Measurements from ENCODE around the gene CFAP119. TPM values are rescaled to one million over a fixed set of nuclear protein-coding genes. Genes with fewer than 3 reads are reported as not detected.

CFAP119 gene
- total and polyA plus RNA-seq, 2 of the 8 experiments (the other 6 are each of a cell fraction or from before 2014, with no cell fraction given): 5.6 to 6.0 TPM

DNA sequence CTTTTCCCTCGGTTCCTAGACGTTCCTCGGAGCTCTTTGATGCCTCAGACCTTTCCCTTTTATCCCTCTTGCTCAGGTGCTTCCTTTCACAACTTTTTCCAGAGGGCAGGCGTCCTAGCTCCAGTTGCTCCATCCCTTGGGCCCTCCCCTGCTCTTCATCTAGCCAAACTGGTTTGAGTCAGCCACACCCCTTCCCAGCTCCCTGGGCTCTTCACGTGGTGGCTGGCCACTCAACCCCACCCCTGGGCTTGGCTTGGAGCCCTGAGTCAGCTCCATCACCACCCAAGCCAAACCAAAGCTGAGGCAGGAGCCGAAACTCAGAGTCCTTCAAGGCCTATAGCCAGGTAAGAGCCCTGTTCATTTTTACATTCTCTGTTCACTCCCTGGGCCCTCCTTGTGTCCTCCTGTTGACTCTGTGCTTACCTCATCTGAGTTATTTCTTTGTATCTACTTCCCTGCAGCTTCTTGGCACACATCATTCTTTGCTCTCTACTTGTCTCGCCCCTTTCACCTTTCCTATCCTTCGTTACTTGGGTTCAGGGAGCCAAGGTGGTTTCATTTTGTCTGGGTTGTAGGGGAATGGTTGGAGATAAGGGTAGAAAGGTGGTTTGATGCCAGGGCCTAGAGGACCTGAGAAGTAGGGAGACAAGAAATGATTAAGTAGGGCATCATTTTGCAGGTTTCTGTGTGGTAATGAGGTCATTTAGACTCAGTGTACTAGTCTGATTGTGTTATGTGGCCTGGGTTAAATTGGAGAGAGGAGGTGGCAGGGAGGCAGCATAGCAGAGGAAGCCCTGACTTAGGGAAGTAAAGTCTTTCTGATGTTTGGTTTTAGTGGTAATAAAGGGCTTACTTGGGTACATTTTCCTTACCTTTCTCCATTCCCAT lies 21.3 kb downstream of the CFAP119 start:
- Histone ChIP-seq H4K5ac (ENCODE audit: insufficient read length, low read depth, low read length) (no peak overlapping the region), H2AFZ (ENCODE audit: low read length) (no peak overlapping the region), H2BK20ac (ENCODE audit: low read length) (no peak overlapping the region), H3K18ac (ENCODE audit: extremely low read depth, low read length) (no peak overlapping the region), H2BK12ac (ENCODE audit: low read depth, low read length) (no peak overlapping the region; the same call in 1 of the 2 replicates), H4K8ac (ENCODE audit: extremely low read depth, insufficient read depth, low read length) (no peak overlapping the region), H3K4ac (replicated peaks; ENCODE audit: insufficient read length, low read depth, low read length) (no peak overlapping the region), H3K79me1 (ENCODE audit: low read depth, low read length) (no peaks in the 10 kb centered on the region), H3K79me2 (ENCODE audit: control insufficient read depth in 1 of 2, insufficient read depth in 2 of 2, low read length in 2 of 2) (no peaks in the 10 kb centered on the region), H4K20me1 (replicated peaks in 1 of 2; ENCODE audit: control insufficient read depth in 1 of 2, insufficient read depth in 2 of 2, low read length in 2 of 2) (peaks cover 2 to 6% of the 10 kb centered on the region in 2 experiments), H2AK5ac (ENCODE audit: low read depth, low read length) (no peak overlapping the region), H3K36me3 (ENCODE audit: control insufficient read depth in 2 of 4, insufficient read depth in 4 of 4, low read length in 3 of 4) (peaks cover 13 to 45% (median 31%) of the 10 kb centered on the region in 4 experiments), H3K23me2 (ENCODE audit: low read depth, low read length) (no peaks in the 10 kb centered on the region; the same call in 1 of the 2 replicates), H3K4me3 (ENCODE audit: extremely low read depth in 1 of 4, insufficient read depth in 2 of 4, low read depth in 3 of 4, low read length in 4 of 4) (no peak overlapping the region), H3K56ac (replicated peaks; ENCODE audit: insufficient read length, low read depth, low read length) (no peak overlapping the region), H2BK5ac (ENCODE audit: low read depth, low read length) (no peak overlapping the region), H3K14ac (ENCODE audit: insufficient read length) (no peak overlapping the region), H3K4me2 (ENCODE audit: insufficient read depth in 1 of 2, low read depth in 2 of 2, low read length in 2 of 2) (0 out of 4 replicates have a peak overlapping the region, but pooled peaks have one; percentile 5 to 11), H3K23ac (ENCODE audit: insufficient read length) (no peak overlapping the region), H3K27ac (ENCODE audit: low read depth, low read length) (0 out of 2 replicates have a peak overlapping the region, but pooled peaks have one; percentile 9), H2BK120ac (replicated peaks; ENCODE audit: low read depth, low read length) (no peak overlapping the region), H2BK15ac (ENCODE audit: low read length) (no peak overlapping the region), H4K91ac (replicated peaks; ENCODE audit: insufficient read length, low read length) (no peak overlapping the region), H3K4me1 (replicated peaks in 1 of 4; ENCODE audit: control insufficient read depth in 3 of 4, insufficient read depth in 4 of 4, low read length in 3 of 4) (peaks cover 0 to 7% (median 2%) of the 10 kb centered on the region in 4 experiments; a peak in 5 of 7 replicates), H3K9me3 (ENCODE audit: insufficient read depth in 2 of 2, low read depth in 1 of 2, low read length in 1 of 2) (no peaks in the 10 kb centered on the region), H3K27me3 (replicated peaks in 1 of 4; ENCODE audit: control insufficient read depth in 3 of 4, extremely low read depth in 1 of 4, insufficient read depth in 3 of 4, low read length in 3 of 4) (no peaks in the 10 kb centered on the region; a peak in 1 of 7 replicates), H3K9ac (replicated peaks in 1 of 4; ENCODE audit: extremely low read depth in 1 of 4, low read depth in 3 of 4, low read length in 3 of 4) (peak overlapping the region in 1 of 4 experiments; percentile 0; a peak in 1 of 7 replicates)
- FAIRE-seq: no peak
- CTCF ChIA-PET (ENCODE audit: partially characterized antibody): no interaction called here
- TF ChIP-seq KDM5A (IDR thresholded peaks at IDR 0.05; ENCODE audit: low read length) (no peak), SIN3A (conservative IDR thresholded peaks at IDR 0.05 in 1 of 2, IDR thresholded peaks at IDR 0.05 in 1 of 2; ENCODE audit: low read depth in 1 of 2, low read length in 2 of 2) (0 out of 4 replicates have a peak, but pooled peaks of 1 of the 2 experiments have one; percentile 33), BCL11A (IDR thresholded peaks at IDR 0.05; ENCODE audit: low read depth in 2 of 2, low read length in 2 of 2) (no peak)
- TF ChIP-seq, protein P1, sequence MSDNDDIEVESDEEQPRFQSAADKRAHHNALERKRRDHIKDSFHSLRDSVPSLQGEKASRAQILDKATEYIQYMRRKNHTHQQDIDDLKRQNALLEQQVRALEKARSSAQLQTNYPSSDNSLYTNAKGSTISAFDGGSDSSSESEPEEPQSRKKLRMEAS (IDR thresholded peaks at IDR 0.05): peak; percentile 51
- TF ChIP-seq, protein P2, sequence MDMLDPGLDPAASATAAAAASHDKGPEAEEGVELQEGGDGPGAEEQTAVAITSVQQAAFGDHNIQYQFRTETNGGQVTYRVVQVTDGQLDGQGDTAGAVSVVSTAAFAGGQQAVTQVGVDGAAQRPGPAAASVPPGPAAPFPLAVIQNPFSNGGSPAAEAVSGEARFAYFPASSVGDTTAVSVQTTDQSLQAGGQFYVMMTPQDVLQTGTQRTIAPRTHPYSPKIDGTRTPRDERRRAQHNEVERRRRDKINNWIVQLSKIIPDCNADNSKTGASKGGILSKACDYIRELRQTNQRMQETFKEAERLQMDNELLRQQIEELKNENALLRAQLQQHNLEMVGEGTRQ (IDR thresholded peaks at IDR 0.05; ENCODE audit: low read length): 0 out of 2 replicates have a peak, but pooled peaks have one; percentile 41
- POLR2A ChIA-PET (ENCODE audit: partially characterized antibody): interaction anchor here (0.7 to 1.8 kb wide), 7 partner anchors 10 to 43 kb away, joined by 3 to 7 read pairs (median 4); no protein-coding TSS in a partner anchor
- 75% methylated on average over 8 of the region's 8 CpGs; no CpG with 5 or more reads in 1 of the 2 experiments for WGBS, 2 experiments (ENCODE audit: extremely low coverage in 1 of 2, insufficient coverage in 1 of 2, insufficient read length in 1 of 2, insufficient replicate concordance in 2 of 2, low coverage in 1 of 2, low lambda C conversion rate in 2 of 2, missing lambda C conversion rate in 1 of 2)
- DNase-seq (ENCODE audit: low read depth in 1 of 2, low spot score in 2 of 2): no peak

Measured in H1 (cell line).